ENCODE measurements around the gene AP2A2. TPM values are rescaled to one million over a fixed set of nuclear protein-coding genes. Genes with fewer than 3 reads are reported as not detected.

AP2A2 gene
- total and polyA plus RNA-seq, 2 of the 4 experiments (the other 2 are of a cell fraction) = 19.9 to 49.0 TPM

- no peak overlapping the region for H3K9ac ChIP-seq (ENCODE audit: low read depth, low read length)
- H2BK120ac ChIP-seq (ENCODE audit: low read depth, low read length) = no peak overlapping the region
- H3K4me2 ChIP-seq (ENCODE audit: low read depth, low read length) = no peak overlapping the region
- H3K56ac ChIP-seq (ENCODE audit: extremely low read depth, insufficient read depth, low read length) = no peak overlapping the region
- no peak overlapping the region for H3K4ac ChIP-seq (ENCODE audit: low read depth, low read length)
- no peak overlapping the region for H2AK5ac ChIP-seq (ENCODE audit: low read depth, low read length)
- H3K9me3 ChIP-seq (ENCODE audit: control insufficient read depth, insufficient read depth, low read length) = no peaks in the 10 kb centered on the region
- no peaks in the 10 kb centered on the region for H3K27me3 ChIP-seq (ENCODE audit: control insufficient read depth, insufficient read depth, low read length)
- no peak overlapping the region for H4K8ac ChIP-seq (ENCODE audit: low read depth in 2 of 2, low read length in 2 of 2)
- H3K4me3 ChIP-seq (ENCODE audit: insufficient read depth, low read depth, low read length) = no peak overlapping the region
- peaks cover 6 to 33% of the 10 kb centered on the region in 2 experiments; a peak in 2 of 4 replicates for H3K79me1 ChIP-seq (ENCODE audit: low read depth in 1 of 2, low read length in 2 of 2)
- WGBS, 2 experiments (ENCODE audit: extremely low coverage in 2 of 2, insufficient read length in 1 of 2) = 79% methylated on average over 6 of the region's 10 CpGs; no CpG with 5 or more reads in 1 of the 2 experiments
- ATAC-seq (ENCODE audit: low read depth) = no peak
- H2BK5ac ChIP-seq (ENCODE audit: low read depth, low read length, poor library complexity, severe bottlenecking) = no peak overlapping the region
- H3K9me1 ChIP-seq (ENCODE audit: insufficient read depth, low read length) = no peaks in the 10 kb centered on the region
- H2BK15ac ChIP-seq (ENCODE audit: low read depth, low read length) = no peak overlapping the region
- in situ Hi-C loops (cut with MboI; ENCODE audit: low sequenced_read_pairs) = no loop called here
- no peak overlapping the region for H3K18ac ChIP-seq (ENCODE audit: low read depth, low read length)
- peaks cover 62% of the 10 kb centered on the region for H3K36me3 ChIP-seq (ENCODE audit: control insufficient read depth, insufficient read depth, low read length)
- no peak overlapping the region for H3K14ac ChIP-seq (replicated peaks; ENCODE audit: low read depth, low read length)
- CTCF ChIA-PET = no interaction called here
- H3K4me1 ChIP-seq (ENCODE audit: control insufficient read depth, insufficient read depth, low read length) = no peaks in the 10 kb centered on the region
- intact Hi-C loops (cut with micrococcal nuclease) = no loop called here
- peaks cover 33% of the 10 kb centered on the region for H4K20me1 ChIP-seq (ENCODE audit: insufficient read depth, low read length)
- H2BK20ac ChIP-seq (ENCODE audit: low read depth, low read length) = no peak overlapping the region
- H4K91ac ChIP-seq (ENCODE audit: insufficient read depth, low read depth, low read length) = no peak overlapping the region
- no peak overlapping the region for H3K27ac ChIP-seq (ENCODE audit: insufficient read depth, low read length)
- no peak overlapping the region for H2AFZ ChIP-seq (replicated peaks; ENCODE audit: low read length, poor library complexity)
- H3K23ac ChIP-seq (ENCODE audit: low read depth, low read length) = no peak overlapping the region
- no peak for DNase-seq
- dilution Hi-C loops (cut with HindIII; ENCODE audit: low sequenced_read_pairs, unreplicated experiment) = no loop called here
- H2AK9ac ChIP-seq (replicated peaks; ENCODE audit: low read depth, low read length, poor library complexity) = no peak overlapping the region
- POLR2A ChIA-PET (ENCODE audit: unreplicated experiment) = no interaction called here
- no TSS peak for BruUV-seq (replicated peaks)
- TF ChIP-seq RFX5 (IDR thresholded peaks at IDR 0.05; ENCODE audit: low read depth, low read length) (no peak), CEBPB (IDR thresholded peaks at IDR 0.05; ENCODE audit: low read depth, low read length) (no peak), MXI1 (IDR thresholded peaks at IDR 0.05; ENCODE audit: borderline replicate concordance, low read depth, low read length) (no peak), FOS (IDR thresholded peaks at IDR 0.05; ENCODE audit: low read depth, low read length) (no peak), CHD1 (IDR thresholded peaks at IDR 0.05; ENCODE audit: low read depth, low read length) (no peak), RCOR1 (IDR thresholded peaks at IDR 0.05; ENCODE audit: insufficient replicate concordance, low read length) (no peak), MAZ (IDR thresholded peaks at IDR 0.05; ENCODE audit: borderline replicate concordance, low read depth, low read length) (no peak), USF2 (IDR thresholded peaks at IDR 0.05; ENCODE audit: low read depth, low read length) (no peak), BHLHE40 (IDR thresholded peaks at IDR 0.05; ENCODE audit: low read depth, low read length) (no peak), RAD21 (IDR thresholded peaks at IDR 0.05; ENCODE audit: low read length) (no peak), MAFK (IDR thresholded peaks at IDR 0.05; ENCODE audit: low read depth, low read length) (no peak), NFE2L2 (IDR thresholded peaks at IDR 0.05; ENCODE audit: low read depth, low read length) (no peak), POLR2A (IDR thresholded peaks at IDR 0.05; ENCODE audit: low read depth, low read length) (no peak), SMC3 (IDR thresholded peaks at IDR 0.05; ENCODE audit: low read depth, low read length) (no peak), ELK1 (IDR thresholded peaks at IDR 0.05; ENCODE audit: borderline replicate concordance, low read depth, low read length) (no peak)
- TF ChIP-seq, protein P1, sequence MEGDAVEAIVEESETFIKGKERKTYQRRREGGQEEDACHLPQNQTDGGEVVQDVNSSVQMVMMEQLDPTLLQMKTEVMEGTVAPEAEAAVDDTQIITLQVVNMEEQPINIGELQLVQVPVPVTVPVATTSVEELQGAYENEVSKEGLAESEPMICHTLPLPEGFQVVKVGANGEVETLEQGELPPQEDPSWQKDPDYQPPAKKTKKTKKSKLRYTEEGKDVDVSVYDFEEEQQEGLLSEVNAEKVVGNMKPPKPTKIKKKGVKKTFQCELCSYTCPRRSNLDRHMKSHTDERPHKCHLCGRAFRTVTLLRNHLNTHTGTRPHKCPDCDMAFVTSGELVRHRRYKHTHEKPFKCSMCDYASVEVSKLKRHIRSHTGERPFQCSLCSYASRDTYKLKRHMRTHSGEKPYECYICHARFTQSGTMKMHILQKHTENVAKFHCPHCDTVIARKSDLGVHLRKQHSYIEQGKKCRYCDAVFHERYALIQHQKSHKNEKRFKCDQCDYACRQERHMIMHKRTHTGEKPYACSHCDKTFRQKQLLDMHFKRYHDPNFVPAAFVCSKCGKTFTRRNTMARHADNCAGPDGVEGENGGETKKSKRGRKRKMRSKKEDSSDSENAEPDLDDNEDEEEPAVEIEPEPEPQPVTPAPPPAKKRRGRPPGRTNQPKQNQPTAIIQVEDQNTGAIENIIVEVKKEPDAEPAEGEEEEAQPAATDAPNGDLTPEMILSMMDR (conservative IDR thresholded peaks at IDR 0.05; ENCODE audit: low read depth, low read length) = no peak
- no peak overlapping the region for H4K5ac ChIP-seq (ENCODE audit: low read depth, low read length)
Observed at GRCh38 chr11:996681-997080, 71.0 kb downstream of the AP2A2 start.

Data from IMR-90 (cell line).